Endodermal cell (in vitro differentiated cells): ENCODE data around the gene NXT2. TPM values are rescaled to one million over a fixed set of nuclear protein-coding genes. Genes with fewer than 3 reads are reported as not detected.

Experiments used
- DNase-seq: peaks from one replicate; pipeline ENCODE4 v3.0.0-alpha.2; 2017
- H3K27ac ChIP-seq: 2 replicates; pipeline ENCODE4 v1.5.1; 2013; ENCODE audit warnings: mild to moderate bottlenecking, low read depth, low read length, moderate library complexity
- H3K27me3 ChIP-seq: 2 replicates; pipeline ENCODE4 v1.6.1; 2013; ENCODE audit warnings: mild to moderate bottlenecking, low read length, moderate library complexity; ENCODE audit not compliant: insufficient read depth, control insufficient read depth, poor library complexity, severe bottlenecking
- H3K36me3 ChIP-seq: 2 replicates; pipeline ENCODE4 v1.7.0; 2013; ENCODE audit warnings: mild to moderate bottlenecking, low read length, moderate library complexity; ENCODE audit not compliant: control insufficient read depth, insufficient read depth
- H3K4me1 ChIP-seq: one replicate; pipeline ENCODE4 v1.7.0; 2013; ENCODE audit warnings: low read length; ENCODE audit not compliant: control insufficient read depth, insufficient read depth
- H3K4me3 ChIP-seq: 2 replicates; pipeline ENCODE4 v1.5.1; 2013; ENCODE audit warnings: mild to moderate bottlenecking, low read length, moderate library complexity
- H3K9ac ChIP-seq: 2 replicates; pipeline ENCODE4 v1.6.1; 2013; ENCODE audit warnings: mild to moderate bottlenecking, low read length, moderate library complexity; ENCODE audit not compliant: poor library complexity, severe bottlenecking; ENCODE audit errors: extremely low read depth
- H3K9me3 ChIP-seq: 2 replicates; pipeline ENCODE4 v1.6.1; 2013; ENCODE audit warnings: mild to moderate bottlenecking, low read length, moderate library complexity; ENCODE audit not compliant: control insufficient read depth
- H3K27ac Mint-ChIP-seq: 2 replicates; pipeline ENCODE4 v1.8.0; 2020; ENCODE audit warnings: mixed read lengths
- H3K27me3 Mint-ChIP-seq: 2 replicates; pipeline ENCODE4 v1.8.0; 2021; ENCODE audit warnings: mild to moderate bottlenecking, mixed read lengths; ENCODE audit not compliant: insufficient read depth
- H3K36me3 Mint-ChIP-seq: 2 replicates; pipeline ENCODE4 v1.8.0; 2020; ENCODE audit warnings: low read depth, mixed read lengths
- H3K4me1 Mint-ChIP-seq: 2 replicates; pipeline ENCODE4 v1.8.0; 2020; ENCODE audit warnings: mixed read lengths
- H3K4me3 Mint-ChIP-seq: 2 replicates; pipeline ENCODE4 v1.8.0; 2020; ENCODE audit warnings: mild to moderate bottlenecking, moderate library complexity, mixed read lengths
- H3K9me3 Mint-ChIP-seq: 2 replicates; pipeline ENCODE4 v1.8.0; 2020; ENCODE audit warnings: mild to moderate bottlenecking, mixed read lengths
- CTCF ChIP-seq: fragments of 200-600 bp; sonication (generic); conservative IDR thresholded peaks from 2 replicates; pipeline ENCODE4 v1.5.0; 2021; ENCODE audit warnings: antibody characterized with exemption, mild to moderate bottlenecking
- WGBS, 2 experiments: methylation state at CpG; one replicate each; pipeline versions ENCODE4 v1.1.5 to v1.1.7; 2013; ENCODE audit warnings: missing lambda C conversion rate in 2 of 2, mixed read lengths in 1 of 2; ENCODE audit not compliant: insufficient coverage in 1 of 2, insufficient read length in 1 of 2; 5-methylcytosine and 5-hydroxymethylcytosine counted together
- total RNA-seq, 2 donors: library from RNA; stranded (reverse); fragmentation: NEBNext Ultra II Directional in 1 of 2; extraction: Animal tissue kit (Norgen Biotek cat#: 25700) in 1 of 2; gene quantifications; 2 replicates in 1 of 2; 3 replicates in 1 of 2; pipeline ENCODE4 v1.2.1, GENCODE V29; 2021

The NXT2 gene
- total RNA-seq, 2 donors from 2014 or later, result 6.9 to 17.1 TPM

- Mint-ChIP-seq H3K4me1 (peaks cover 8% of the 10 kb centered on the region), H3K4me3 (no peak overlapping the region), H3K27ac (no peak overlapping the region), H3K36me3 (no peaks in the 10 kb centered on the region), H3K27me3 (peaks cover 63% of the 10 kb centered on the region), H3K9me3 (no peaks in the 10 kb centered on the region)
- Histone ChIP-seq H3K4me3 (no peak overlapping the region), H3K27ac (no peak overlapping the region), H3K36me3 (no peaks in the 10 kb centered on the region), H3K4me1 (peaks cover 4% of the 10 kb centered on the region), H3K9ac (no peak overlapping the region), H3K9me3 (no peaks in the 10 kb centered on the region), H3K27me3 (peaks cover 7% of the 10 kb centered on the region)
- no peak for DNase-seq
- TF ChIP-seq CTCF, result no peak
- 100% methylated on average over 1 of the region's 1 CpG; no CpG with 5 or more reads in 1 of the 2 experiments for WGBS, 2 experiments
These were observed 38.2 kb upstream of the NXT2 start for GRCh38 chrX:109498434-109498833.

DNA sequence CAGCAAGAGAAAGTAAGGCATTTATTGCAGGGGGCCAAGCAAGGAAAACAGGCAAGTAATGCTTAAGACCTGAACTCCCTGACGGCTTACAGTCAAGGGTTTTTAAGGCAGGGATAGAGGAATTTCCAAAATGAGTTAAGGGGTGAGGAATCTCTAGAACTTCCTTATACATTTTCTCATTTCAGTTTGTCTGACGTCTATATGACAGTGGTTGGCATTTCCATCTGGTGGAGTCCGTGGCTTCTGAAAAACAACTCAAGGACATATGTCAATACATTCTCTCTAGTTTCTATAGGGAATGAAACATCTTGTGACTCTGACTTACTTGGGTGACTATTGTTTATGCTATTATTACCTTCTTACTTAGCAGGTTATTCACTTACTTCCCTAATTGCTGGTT, 35.5 kb upstream of the NXT2 start:
- Mint-ChIP-seq H3K27ac (no peak overlapping the region), H3K4me3 (no peak overlapping the region), H3K4me1 (no peaks in the 10 kb centered on the region), H3K36me3 (no peaks in the 10 kb centered on the region), H3K9me3 (no peaks in the 10 kb centered on the region), H3K27me3 (peaks cover 47% of the 10 kb centered on the region)
- TF ChIP-seq CTCF, result no peak
- H3K9ac ChIP-seq, result no peak overlapping the region
- H3K4me3 ChIP-seq, result no peak overlapping the region
- H3K27me3 ChIP-seq, result peaks cover 7% of the 10 kb centered on the region
- H3K9me3 ChIP-seq, result no peaks in the 10 kb centered on the region
- no peaks in the 10 kb centered on the region for H3K4me1 ChIP-seq
- DNase-seq, result no peak
- no peaks in the 10 kb centered on the region for H3K36me3 ChIP-seq
- no peak overlapping the region for H3K27ac ChIP-seq
- WGBS, 2 experiments, result 91% methylated on average over 1 to 3 of the region's 3 CpGs

- no peak for DNase-seq
These were observed 27.7 kb upstream of the NXT2 start for GRCh38 chrX:109508915-109509314.

More at GRCh38 chrX:109508915-109509314, 27.7 kb upstream of the NXT2 start:
- peak; percentile 55 for TF ChIP-seq CTCF
- Mint-ChIP-seq H3K9me3 (no peaks in the 10 kb centered on the region), H3K4me3 (no peak overlapping the region), H3K4me1 (no peaks in the 10 kb centered on the region), H3K27me3 (peaks cover 35% of the 10 kb centered on the region), H3K27ac (no peak overlapping the region), H3K36me3 (no peaks in the 10 kb centered on the region)
- Histone ChIP-seq H3K4me1 (no peaks in the 10 kb centered on the region), H3K9me3 (no peaks in the 10 kb centered on the region), H3K9ac (no peak overlapping the region), H3K27ac (no peak overlapping the region), H3K4me3 (no peak overlapping the region), H3K27me3 (peaks cover 9% of the 10 kb centered on the region), H3K36me3 (no peaks in the 10 kb centered on the region)
